ENCODE data around the gene DCLRE1C.
"Not testable (repeated sequence)": the region's sequence is repeated elsewhere in the genome, so short reads cannot be mapped to it uniquely, and the experiment has no call there.

GRCh38 chr10:14993500-14994455 lies 39.9 kb upstream of the DCLRE1C start:
- TF ChIP-seq POLR2AphosphoS5 (IDR thresholded peaks at IDR 0.05; ENCODE audit: borderline replicate concordance, low read depth, low read length); EZH2 (IDR thresholded peaks at IDR 0.05): not testable (repeated sequence)

All from SK-N-MC (cell line).